ENCODE data around the gene PLCB1.

The PLCB1 gene

GRCh38 chr20:8658103-8658502 lies 526.0 kb downstream of the PLCB1 start:
- Mint-ChIP-seq H3K27me3 (no peaks in the 10 kb centered on the region), H3K9me3 (no peaks in the 10 kb centered on the region), H3K4me3 (no peak overlapping the region), H3K36me3 (no peaks in the 10 kb centered on the region), H3K27ac (no peak overlapping the region), H3K4me1 (no peaks in the 10 kb centered on the region)

DNA sequence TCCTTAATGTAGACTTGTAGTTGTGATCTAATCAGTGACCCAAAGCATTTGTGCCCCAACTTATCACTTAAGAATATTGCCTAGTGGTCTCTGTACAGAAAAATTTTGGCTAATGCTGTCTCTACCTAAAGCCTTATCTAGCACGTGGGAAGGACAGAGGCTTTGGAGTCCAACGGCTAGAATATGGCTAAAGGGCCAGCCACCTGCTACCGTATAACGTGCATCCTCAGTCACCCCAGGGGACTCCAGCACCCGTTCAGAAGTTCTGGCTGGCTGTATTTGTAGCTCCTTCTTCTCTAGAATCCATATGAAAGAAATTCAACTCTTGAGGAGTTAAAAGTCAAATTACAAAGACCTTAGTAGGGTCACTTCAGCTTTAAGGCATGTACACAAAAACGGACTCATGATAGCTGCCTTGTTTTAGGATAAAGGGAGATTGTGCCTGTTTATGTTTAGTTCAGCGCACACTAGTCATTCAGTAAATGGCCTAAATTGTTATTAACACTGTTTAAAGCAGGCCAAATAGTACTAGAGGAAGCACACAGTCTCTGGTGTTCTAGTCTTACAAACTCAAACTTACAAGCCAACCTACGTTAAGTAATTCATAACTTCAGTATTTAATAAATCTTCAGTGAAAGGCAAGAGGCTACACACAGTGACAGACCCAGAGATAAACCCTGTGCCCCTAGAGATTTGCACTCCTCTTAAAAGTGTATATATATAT lies 529.3 kb downstream of the PLCB1 start:
- Mint-ChIP-seq H3K27ac (no peak overlapping the region), H3K27me3 (no peaks in the 10 kb centered on the region), H3K36me3 (no peaks in the 10 kb centered on the region), H3K4me1 (no peaks in the 10 kb centered on the region), H3K4me3 (no peak overlapping the region), H3K9me3 (no peaks in the 10 kb centered on the region)

GRCh38 chr20:8662433-8662954 lies 530.4 kb downstream of the PLCB1 start:
- no peak overlapping the region for H3K27ac Mint-ChIP-seq
- H3K27me3 Mint-ChIP-seq: no peaks in the 10 kb centered on the region
- H3K4me1 Mint-ChIP-seq: no peaks in the 10 kb centered on the region
- no peaks in the 10 kb centered on the region for H3K36me3 Mint-ChIP-seq
- H3K9me3 Mint-ChIP-seq: no peaks in the 10 kb centered on the region
- no peak overlapping the region for H3K4me3 Mint-ChIP-seq

DNA sequence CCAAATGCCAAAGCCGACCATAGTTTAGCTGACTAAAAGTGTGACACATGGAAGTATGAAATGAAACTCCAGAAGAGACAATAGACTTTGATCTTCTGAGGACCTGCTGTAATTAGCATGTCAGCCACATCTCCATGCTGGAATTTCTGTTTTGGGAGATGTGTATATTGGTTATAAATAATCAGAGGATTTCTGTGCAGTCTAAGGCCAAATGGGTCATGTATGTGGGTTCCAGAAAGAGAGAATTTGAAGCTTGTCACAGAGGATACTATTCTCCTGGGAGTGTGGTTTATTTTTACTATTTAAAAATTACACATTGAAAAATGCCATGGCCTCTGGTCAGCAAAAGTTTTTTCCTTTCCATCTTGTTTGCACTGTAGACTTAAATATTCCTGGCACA lies 531.4 kb downstream of the PLCB1 start:
- no peak overlapping the region for H3K27ac Mint-ChIP-seq
- H3K36me3 Mint-ChIP-seq: no peaks in the 10 kb centered on the region
- H3K4me3 Mint-ChIP-seq: no peak overlapping the region
- no peaks in the 10 kb centered on the region for H3K4me1 Mint-ChIP-seq
- no peaks in the 10 kb centered on the region for H3K27me3 Mint-ChIP-seq
- H3K9me3 Mint-ChIP-seq: no peaks in the 10 kb centered on the region

DNA sequence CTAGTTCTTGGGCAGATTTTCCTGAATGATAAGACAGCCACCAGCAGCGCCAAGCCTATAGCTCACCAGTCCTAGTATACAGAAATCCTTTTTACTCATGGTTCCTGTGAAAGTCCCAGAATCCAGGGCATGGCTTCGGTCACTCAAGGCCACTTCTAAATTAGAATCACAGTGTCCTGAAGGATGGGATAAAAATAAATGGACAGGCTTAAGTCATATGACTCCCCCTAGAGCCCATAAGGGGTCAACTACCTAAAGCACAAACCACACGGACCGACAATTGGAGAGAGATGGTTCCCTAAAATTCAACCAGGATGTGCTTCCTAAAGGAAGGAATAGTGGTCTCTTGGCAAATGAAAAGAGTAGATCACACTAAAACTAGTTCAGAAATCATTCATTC lies 532.7 kb downstream of the PLCB1 start:
- H3K9me3 Mint-ChIP-seq: no peaks in the 10 kb centered on the region
- H3K4me1 Mint-ChIP-seq: no peaks in the 10 kb centered on the region
- H3K27me3 Mint-ChIP-seq: no peaks in the 10 kb centered on the region
- H3K4me3 Mint-ChIP-seq: no peak overlapping the region
- no peaks in the 10 kb centered on the region for H3K36me3 Mint-ChIP-seq
- no peak overlapping the region for H3K27ac Mint-ChIP-seq

GRCh38 chr20:8667306-8667705 lies 535.2 kb downstream of the PLCB1 start:
- peaks cover 5% of the 10 kb centered on the region for H3K4me1 Mint-ChIP-seq
- no peak overlapping the region for H3K27ac Mint-ChIP-seq
- no peak overlapping the region for H3K4me3 Mint-ChIP-seq
- no peaks in the 10 kb centered on the region for H3K9me3 Mint-ChIP-seq
- no peaks in the 10 kb centered on the region for H3K36me3 Mint-ChIP-seq
- no peaks in the 10 kb centered on the region for H3K27me3 Mint-ChIP-seq

DNA sequence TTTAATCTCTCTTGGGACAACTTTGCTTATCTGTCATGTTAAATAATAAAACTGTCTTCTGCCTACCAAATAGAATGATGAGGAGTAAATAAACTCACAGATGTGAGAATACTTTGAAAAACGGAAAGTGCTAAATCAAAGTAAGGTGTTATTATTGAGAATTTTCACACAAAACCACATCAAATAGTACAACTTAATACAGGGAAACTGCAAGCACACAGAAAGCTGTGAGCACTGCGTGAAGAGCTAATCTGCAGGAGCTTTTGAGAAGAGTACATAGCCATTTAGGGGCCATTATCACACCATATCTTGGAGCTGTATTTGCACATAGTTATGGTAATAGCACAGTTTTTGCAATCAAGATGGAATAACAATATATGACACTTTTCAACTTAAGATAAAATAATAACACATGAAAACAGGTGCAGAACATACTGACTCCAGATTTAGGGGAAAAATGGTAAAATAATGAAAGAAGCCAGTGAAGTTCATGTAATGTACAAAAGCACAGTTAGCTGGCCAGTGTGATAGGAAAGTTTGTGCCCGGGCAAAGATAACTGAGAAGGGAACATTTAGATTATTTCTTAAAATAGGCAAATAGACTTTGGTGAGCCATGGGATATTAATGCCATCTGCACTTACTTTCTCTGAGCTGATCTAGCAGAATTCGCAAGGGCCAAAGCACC lies 538.3 kb downstream of the PLCB1 start:
- H3K4me1 Mint-ChIP-seq: peaks cover 5% of the 10 kb centered on the region
- H3K36me3 Mint-ChIP-seq: no peaks in the 10 kb centered on the region
- H3K27me3 Mint-ChIP-seq: no peaks in the 10 kb centered on the region
- no peaks in the 10 kb centered on the region for H3K9me3 Mint-ChIP-seq
- no peak overlapping the region for H3K27ac Mint-ChIP-seq
- H3K4me3 Mint-ChIP-seq: no peak overlapping the region

DNA sequence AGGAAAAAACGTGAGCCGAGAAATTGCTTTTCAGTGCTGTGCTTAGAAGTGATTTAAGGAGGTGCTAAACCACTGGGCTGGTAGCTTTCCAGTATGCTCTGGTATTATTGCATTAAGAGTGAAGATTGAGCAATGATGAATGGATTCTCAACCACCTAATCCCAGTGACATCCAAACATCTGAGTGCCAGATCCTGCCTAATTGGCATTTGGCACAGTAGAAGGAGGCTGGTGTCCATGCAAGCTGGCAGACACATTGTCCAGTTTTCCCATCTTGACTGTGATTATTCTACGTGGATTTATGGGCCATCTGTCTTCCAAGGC lies 538.8 kb downstream of the PLCB1 start:
- H3K27ac Mint-ChIP-seq: no peak overlapping the region
- H3K36me3 Mint-ChIP-seq: no peaks in the 10 kb centered on the region
- H3K4me1 Mint-ChIP-seq: peaks cover 5% of the 10 kb centered on the region
- no peaks in the 10 kb centered on the region for H3K27me3 Mint-ChIP-seq
- no peaks in the 10 kb centered on the region for H3K9me3 Mint-ChIP-seq
- H3K4me3 Mint-ChIP-seq: no peak overlapping the region

- Mint-ChIP-seq H3K36me3 (no peaks in the 10 kb centered on the region), H3K9me3 (peaks cover 1% of the 10 kb centered on the region), H3K27ac (no peak overlapping the region), H3K4me1 (peaks cover 5% of the 10 kb centered on the region), H3K27me3 (no peaks in the 10 kb centered on the region), H3K4me3 (no peak overlapping the region)
These were observed 539.4 kb downstream of the PLCB1 start for GRCh38 chr20:8671370-8671961.

DNA sequence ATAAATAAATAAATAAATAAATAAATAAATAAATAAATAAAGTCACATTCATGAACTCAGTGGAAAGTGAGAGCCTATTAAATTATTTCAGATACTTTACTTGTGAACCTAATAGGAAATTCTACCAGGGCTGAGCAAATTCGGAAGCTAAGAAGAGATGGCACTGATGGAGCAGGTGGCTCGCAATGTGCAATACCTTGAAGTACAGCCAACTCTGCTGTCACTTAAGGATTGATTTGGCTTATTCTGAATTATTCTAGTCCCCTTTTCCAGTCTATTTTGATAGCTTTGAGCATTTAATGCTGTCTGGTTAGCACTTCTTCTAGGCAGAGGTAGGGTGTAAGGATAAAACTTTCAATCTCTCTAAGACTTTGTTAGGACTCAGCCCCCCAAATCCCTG lies 541.0 kb downstream of the PLCB1 start:
- Mint-ChIP-seq H3K36me3 (no peaks in the 10 kb centered on the region), H3K4me3 (no peak overlapping the region), H3K27ac (no peak overlapping the region), H3K27me3 (no peaks in the 10 kb centered on the region), H3K4me1 (peaks cover 5% of the 10 kb centered on the region), H3K9me3 (peaks cover 7% of the 10 kb centered on the region)

- Mint-ChIP-seq H3K27me3 (no peaks in the 10 kb centered on the region), H3K4me1 (no peaks in the 10 kb centered on the region), H3K9me3 (peaks cover 7% of the 10 kb centered on the region), H3K27ac (no peak overlapping the region), H3K4me3 (no peak overlapping the region), H3K36me3 (no peaks in the 10 kb centered on the region)
These were observed 543.8 kb downstream of the PLCB1 start for GRCh38 chr20:8675896-8676295.

DNA sequence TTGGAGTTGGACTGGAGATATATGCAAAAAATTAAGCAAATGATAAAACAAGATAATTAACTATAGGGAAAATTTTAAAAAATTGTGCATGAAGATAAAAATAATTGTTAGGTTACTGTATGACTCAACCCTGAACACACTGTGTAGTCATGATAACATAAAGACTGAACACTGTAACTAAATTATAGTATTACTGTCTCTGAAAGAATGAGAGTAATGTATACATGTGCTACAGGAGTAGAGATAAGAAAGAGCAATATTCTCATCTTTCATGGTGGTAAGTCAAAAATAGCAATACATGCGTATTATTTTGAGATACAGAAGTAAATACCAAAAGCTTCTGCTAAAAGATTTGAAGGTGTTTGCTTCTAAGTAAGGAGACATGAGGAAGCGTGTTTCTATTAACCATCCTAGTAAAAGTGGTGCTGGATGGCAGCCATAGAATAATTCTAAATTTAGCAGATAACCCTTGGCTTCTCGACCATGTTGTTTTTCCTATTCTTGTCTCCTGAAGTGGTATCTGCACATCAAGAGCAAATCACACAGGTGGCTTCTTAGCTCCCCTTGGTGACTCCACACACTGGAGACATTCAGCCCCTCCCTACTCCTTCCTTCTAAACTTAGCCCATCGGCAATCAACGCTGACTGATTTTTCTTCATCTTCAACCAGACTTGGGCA lies 546.2 kb downstream of the PLCB1 start:
- H3K4me1 Mint-ChIP-seq: no peaks in the 10 kb centered on the region
- H3K36me3 Mint-ChIP-seq: no peaks in the 10 kb centered on the region
- no peak overlapping the region for H3K4me3 Mint-ChIP-seq
- no peaks in the 10 kb centered on the region for H3K27me3 Mint-ChIP-seq
- no peak overlapping the region for H3K27ac Mint-ChIP-seq
- peaks cover 7% of the 10 kb centered on the region for H3K9me3 Mint-ChIP-seq

- H3K36me3 Mint-ChIP-seq: no peaks in the 10 kb centered on the region
- H3K4me3 Mint-ChIP-seq: no peak overlapping the region
These were observed 557.3 kb downstream of the PLCB1 start for GRCh38 chr20:8689337-8689736.

GRCh38 chr20:8690074-8690473 lies 558.0 kb downstream of the PLCB1 start:
- Mint-ChIP-seq H3K27ac (no peak overlapping the region), H3K4me3 (no peak overlapping the region), H3K36me3 (no peaks in the 10 kb centered on the region), H3K9me3 (no peaks in the 10 kb centered on the region), H3K4me1 (no peaks in the 10 kb centered on the region), H3K27me3 (no peaks in the 10 kb centered on the region)

More at GRCh38 chr20:8689337-8689736, 557.3 kb downstream of the PLCB1 start:
- no peaks in the 10 kb centered on the region for H3K4me1 Mint-ChIP-seq
- H3K27ac Mint-ChIP-seq: no peak overlapping the region
- no peaks in the 10 kb centered on the region for H3K27me3 Mint-ChIP-seq
- H3K9me3 Mint-ChIP-seq: no peaks in the 10 kb centered on the region

DNA sequence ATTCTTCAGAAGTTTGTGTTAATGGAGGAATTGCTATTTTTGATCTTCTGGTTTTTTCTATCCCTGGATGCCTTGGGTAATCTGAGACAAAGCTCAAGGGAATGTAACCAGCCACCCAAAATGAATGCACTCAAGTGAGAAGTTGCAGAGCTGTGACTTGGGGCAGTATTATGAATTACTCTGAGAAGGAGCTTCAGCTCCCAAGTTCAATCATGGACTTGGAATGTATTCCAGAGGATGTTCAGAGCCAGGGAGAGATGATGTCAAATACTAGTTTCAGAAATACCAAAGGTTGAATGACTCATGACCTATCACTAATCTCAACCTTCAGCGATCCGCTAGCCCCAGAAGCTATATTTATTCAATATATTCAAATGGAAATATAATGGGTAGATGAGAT lies 561.6 kb downstream of the PLCB1 start:
- Mint-ChIP-seq H3K36me3 (no peaks in the 10 kb centered on the region), H3K27me3 (no peaks in the 10 kb centered on the region), H3K27ac (no peak overlapping the region), H3K4me1 (no peaks in the 10 kb centered on the region), H3K4me3 (no peak overlapping the region), H3K9me3 (peaks cover 5% of the 10 kb centered on the region)

- no peak overlapping the region for H3K4me3 Mint-ChIP-seq
These were observed 568.7 kb downstream of the PLCB1 start for GRCh38 chr20:8700756-8701155.

More at GRCh38 chr20:8700756-8701155, 568.7 kb downstream of the PLCB1 start:
- Mint-ChIP-seq H3K27ac (no peak overlapping the region), H3K4me1 (no peaks in the 10 kb centered on the region), H3K27me3 (no peaks in the 10 kb centered on the region), H3K9me3 (peaks cover 8% of the 10 kb centered on the region), H3K36me3 (no peaks in the 10 kb centered on the region)
